ENCODE measurements around the gene PDE4D. TPM values are rescaled to one million over a fixed set of nuclear protein-coding genes. Genes with fewer than 3 reads are reported as not detected.
"Not testable (repeated sequence)": the region's sequence is repeated elsewhere in the genome, so short reads cannot be mapped to it uniquely, and the experiment has no call there.

PDE4D gene
- total RNA-seq, 1 donor from 2014 or later: 47.7 TPM

- intact Hi-C loops (cut with micrococcal nuclease): no loop called here
- H3K4me3 Mint-ChIP-seq: no peak overlapping the region
- no peaks in the 10 kb centered on the region for H3K9me3 Mint-ChIP-seq
- H3K4me1 Mint-ChIP-seq: no peaks in the 10 kb centered on the region
- no peaks in the 10 kb centered on the region for H3K36me3 Mint-ChIP-seq (ENCODE audit: low read depth)
- H3K27ac Mint-ChIP-seq: no peak overlapping the region
- no peak for DNase-seq
- peaks cover 13% of the 10 kb centered on the region for H3K27me3 Mint-ChIP-seq
Observed at GRCh38 chr5:59325070-59325469, 568.5 kb downstream of the PDE4D start.

GRCh38 chr5:59322894-59323293, 570.6 kb downstream of the PDE4D start:
- H3K4me3 Mint-ChIP-seq: no peak overlapping the region
- DNase-seq: no peak
- H3K4me1 Mint-ChIP-seq: no peaks in the 10 kb centered on the region
- H3K36me3 Mint-ChIP-seq (ENCODE audit: low read depth): no peaks in the 10 kb centered on the region
- H3K9me3 Mint-ChIP-seq: no peaks in the 10 kb centered on the region
- intact Hi-C loops (cut with micrococcal nuclease): no loop called here
- H3K27me3 Mint-ChIP-seq: peaks cover 14% of the 10 kb centered on the region
- H3K27ac Mint-ChIP-seq: no peak overlapping the region

GRCh38 chr5:59322058-59322457, 571.5 kb downstream of the PDE4D start:
- no peak for DNase-seq
- intact Hi-C loops (cut with micrococcal nuclease): no loop called here
- H3K9me3 Mint-ChIP-seq: no peaks in the 10 kb centered on the region
- H3K4me3 Mint-ChIP-seq: no peak overlapping the region
- H3K27ac Mint-ChIP-seq: no peak overlapping the region
- no peaks in the 10 kb centered on the region for H3K36me3 Mint-ChIP-seq (ENCODE audit: low read depth)
- no peaks in the 10 kb centered on the region for H3K4me1 Mint-ChIP-seq
- peaks cover 12% of the 10 kb centered on the region for H3K27me3 Mint-ChIP-seq

- Mint-ChIP-seq H3K4me3 (no peak overlapping the region), H3K27ac (no peak overlapping the region), H3K27me3 (peaks cover 10% of the 10 kb centered on the region), H3K9me3 (no peaks in the 10 kb centered on the region), H3K36me3 (ENCODE audit: low read depth) (no peaks in the 10 kb centered on the region), H3K4me1 (no peaks in the 10 kb centered on the region)
- intact Hi-C loops (cut with micrococcal nuclease): no loop called here
- DNase-seq: no peak
Observed at GRCh38 chr5:59321642-59322041, 571.9 kb downstream of the PDE4D start.

- Mint-ChIP-seq H3K4me1 (no peaks in the 10 kb centered on the region), H3K9me3 (no peaks in the 10 kb centered on the region), H3K27me3 (peaks cover 11% of the 10 kb centered on the region), H3K36me3 (ENCODE audit: low read depth) (no peaks in the 10 kb centered on the region), H3K27ac (no peak overlapping the region), H3K4me3 (no peak overlapping the region)
- no peak for DNase-seq
- intact Hi-C loops (cut with micrococcal nuclease): no loop called here
Observed at GRCh38 chr5:59320420-59320819, 573.1 kb downstream of the PDE4D start.

- no peak for DNase-seq
- Mint-ChIP-seq H3K9me3 (no peaks in the 10 kb centered on the region), H3K36me3 (ENCODE audit: low read depth) (no peaks in the 10 kb centered on the region), H3K4me3 (no peak overlapping the region), H3K27me3 (peaks cover 11% of the 10 kb centered on the region), H3K27ac (no peak overlapping the region), H3K4me1 (no peaks in the 10 kb centered on the region)
- intact Hi-C loops (cut with micrococcal nuclease): no loop called here
Observed at GRCh38 chr5:59319250-59319649, 574.3 kb downstream of the PDE4D start.

GRCh38 chr5:59317774-59318205, 575.7 kb downstream of the PDE4D start:
- Mint-ChIP-seq H3K27me3 (peaks cover 7% of the 10 kb centered on the region), H3K4me3 (no peak overlapping the region), H3K9me3 (no peaks in the 10 kb centered on the region), H3K36me3 (ENCODE audit: low read depth) (no peaks in the 10 kb centered on the region), H3K4me1 (no peaks in the 10 kb centered on the region), H3K27ac (no peak overlapping the region)
- no peak for DNase-seq
- intact Hi-C loops (cut with micrococcal nuclease): no loop called here

- Mint-ChIP-seq H3K4me3 (no peak overlapping the region), H3K9me3 (no peaks in the 10 kb centered on the region), H3K27ac (no peak overlapping the region), H3K27me3 (peaks cover 7% of the 10 kb centered on the region), H3K36me3 (ENCODE audit: low read depth) (no peaks in the 10 kb centered on the region), H3K4me1 (no peaks in the 10 kb centered on the region)
- intact Hi-C loops (cut with micrococcal nuclease): no loop called here
- DNase-seq: no peak
Observed at GRCh38 chr5:59317023-59317773, 576.3 kb downstream of the PDE4D start.

GRCh38 chr5:59312223-59312622, 581.3 kb downstream of the PDE4D start:
- intact Hi-C loops (cut with micrococcal nuclease): no loop called here
- no peaks in the 10 kb centered on the region for H3K36me3 Mint-ChIP-seq (ENCODE audit: low read depth)

GRCh38 chr5:59308685-59309084, 584.8 kb downstream of the PDE4D start:
- H3K27ac Mint-ChIP-seq; H3K4me3 Mint-ChIP-seq; H3K36me3 Mint-ChIP-seq (ENCODE audit: low read depth); H3K27me3 Mint-ChIP-seq; H3K4me1 Mint-ChIP-seq; intact Hi-C loops (cut with micrococcal nuclease); DNase-seq; H3K9me3 Mint-ChIP-seq: not testable (repeated sequence)

More at GRCh38 chr5:59312223-59312622, 581.3 kb downstream of the PDE4D start:
- Mint-ChIP-seq H3K4me3 (no peak overlapping the region), H3K9me3 (no peaks in the 10 kb centered on the region), H3K4me1 (no peaks in the 10 kb centered on the region), H3K27ac (no peak overlapping the region), H3K27me3 (peaks cover 2% of the 10 kb centered on the region)
- DNase-seq: no peak

GRCh38 chr5:59303289-59303716, 590.2 kb downstream of the PDE4D start:
- intact Hi-C loops (cut with micrococcal nuclease); H3K4me3 Mint-ChIP-seq; H3K36me3 Mint-ChIP-seq (ENCODE audit: low read depth): not testable (repeated sequence)

GRCh38 chr5:59302509-59302908, 591.0 kb downstream of the PDE4D start:
- H3K36me3 Mint-ChIP-seq (ENCODE audit: low read depth); H3K4me1 Mint-ChIP-seq; DNase-seq; H3K27ac Mint-ChIP-seq; intact Hi-C loops (cut with micrococcal nuclease); H3K27me3 Mint-ChIP-seq; H3K4me3 Mint-ChIP-seq: not testable (repeated sequence)
- H3K9me3 Mint-ChIP-seq: peaks cover 10% of the 10 kb centered on the region

More at GRCh38 chr5:59303289-59303716, 590.2 kb downstream of the PDE4D start:
- not testable (repeated sequence) for DNase-seq, H3K4me1 Mint-ChIP-seq, H3K27me3 Mint-ChIP-seq, H3K27ac Mint-ChIP-seq
- H3K9me3 Mint-ChIP-seq: peaks cover 10% of the 10 kb centered on the region

- H3K4me3 Mint-ChIP-seq: no peak overlapping the region
- H3K27me3 Mint-ChIP-seq: peaks cover 6% of the 10 kb centered on the region
- H3K9me3 Mint-ChIP-seq: peaks cover 10% of the 10 kb centered on the region
- peaks cover 6% of the 10 kb centered on the region for H3K4me1 Mint-ChIP-seq
- no peak overlapping the region for H3K27ac Mint-ChIP-seq
- intact Hi-C loops (cut with micrococcal nuclease): no loop called here
- H3K36me3 Mint-ChIP-seq (ENCODE audit: low read depth): no peaks in the 10 kb centered on the region
- no peak for DNase-seq
Observed at GRCh38 chr5:59301727-59302126, 591.8 kb downstream of the PDE4D start.

GRCh38 chr5:59300930-59301329, 592.6 kb downstream of the PDE4D start:
- Mint-ChIP-seq H3K9me3 (peaks cover 10% of the 10 kb centered on the region), H3K27me3 (peaks cover 6% of the 10 kb centered on the region), H3K27ac (no peak overlapping the region), H3K4me1 (peaks cover 8% of the 10 kb centered on the region), H3K4me3 (no peak overlapping the region), H3K36me3 (ENCODE audit: low read depth) (no peaks in the 10 kb centered on the region)
- intact Hi-C loops (cut with micrococcal nuclease): no loop called here
- DNase-seq: no peak

GRCh38 chr5:59299006-59299405, 594.5 kb downstream of the PDE4D start:
- Mint-ChIP-seq H3K4me1 (peaks cover 8% of the 10 kb centered on the region), H3K36me3 (ENCODE audit: low read depth) (no peaks in the 10 kb centered on the region), H3K9me3 (peaks cover 10% of the 10 kb centered on the region), H3K27me3 (peaks cover 3% of the 10 kb centered on the region), H3K27ac (no peak overlapping the region), H3K4me3 (no peak overlapping the region)
- intact Hi-C loops (cut with micrococcal nuclease): no loop called here
- DNase-seq: no peak

All from activated CD4-positive, alpha-beta T cell treated with anti-CD3 and anti-CD28 coated beads, Interleukin-2, amount 10 ng/mL, durations not matched to agents 24 days and 14 days (primary cell).